PC-9 (cell line): ENCODE results near the gene WRAP73. TPM values are rescaled to one million over a fixed set of nuclear protein-coding genes. Genes with fewer than 3 reads are reported as not detected.

Experiments used
- BruUV-seq: library from RNA; stranded (reverse); fragments of 400-500 nt; replicated peaks from 2 replicates; lab custom pipeline; 2021; lab: Mats Ljungman, UMichigan
- CTCF ChIA-PET: fragments of 300-600 bp; sonication (Branson Sonifier 250); formaldehyde crosslinking; loops from one replicate; lab custom pipeline; 2022; ENCODE audit warnings: antibody characterized with exemption; lab: Charles Lee
- POLR2A ChIA-PET: fragments of 300-600 bp; sonication (Branson Sonifier 250); formaldehyde crosslinking; loops from one replicate; lab custom pipeline; 2022; ENCODE audit warnings: antibody characterized with exemption; ENCODE audit not compliant: unreplicated experiment; lab: Charles Lee
- DNase-seq, 2 experiments: peaks; one replicate each; pipeline versions ENCODE4 v3.0.0 to v3.0.0-alpha.2; 2015 to 2022; ENCODE audit warnings: mixed read lengths in 1 of 2
- H2AFZ ChIP-seq: fragments of 200-600 bp; sonication (generic); 2 replicates; pipeline ENCODE4 v1.8.1; 2017; ENCODE audit warnings: antibody characterized with exemption
- H3F3A ChIP-seq: fragments of 200-600 bp; sonication (generic); 2 replicates; pipeline ENCODE4 v1.8.1; 2017; ENCODE audit warnings: antibody characterized with exemption, mild to moderate bottlenecking, low read depth; ENCODE audit not compliant: insufficient read depth
- H3K27ac ChIP-seq: fragments of 200-600 bp; sonication (generic); 2 replicates; pipeline ENCODE4 v1.6.1; 2016; ENCODE audit warnings: mixed run types
- H3K27me3 ChIP-seq: fragments of 200-600 bp; sonication (generic); 2 replicates; pipeline ENCODE4 v1.6.1; 2016; ENCODE audit warnings: low read depth, mixed run types; ENCODE audit not compliant: insufficient read depth
- H3K36me3 ChIP-seq: fragments of 200-600 bp; sonication (generic); 2 replicates; pipeline ENCODE4 v1.6.1; 2016; ENCODE audit warnings: low read depth, mixed run types
- H3K4me1 ChIP-seq: fragments of 200-600 bp; sonication (generic); replicated peaks from 2 replicates; pipeline ENCODE4 v1.6.1; 2016; ENCODE audit warnings: mixed run types; ENCODE audit not compliant: insufficient read depth
- H3K4me2 ChIP-seq: fragments of 200-600 bp; sonication (generic); 2 replicates; pipeline ENCODE4 v1.6.1; 2017; ENCODE audit warnings: mixed run types
- H3K4me3 ChIP-seq: fragments of 200-600 bp; sonication (generic); 2 replicates; pipeline ENCODE4 v1.6.1; 2016; ENCODE audit warnings: mixed run types
- H3K79me2 ChIP-seq: fragments of 200-600 bp; sonication (generic); 2 replicates; pipeline ENCODE4 v1.6.1; 2017; ENCODE audit warnings: low read depth, mixed run types
- H3K9me2 ChIP-seq: fragments of 200-600 bp; sonication (generic); 2 replicates; pipeline ENCODE4 v1.8.1; 2017; ENCODE audit warnings: mild to moderate bottlenecking; ENCODE audit not compliant: insufficient read depth
- H3K9me3 ChIP-seq: fragments of 200-600 bp; sonication (generic); 2 replicates; pipeline ENCODE4 v1.8.1; 2016; ENCODE audit warnings: low read depth; ENCODE audit not compliant: insufficient read depth
- H4K20me1 ChIP-seq: fragments of 200-600 bp; sonication (generic); 2 replicates; pipeline ENCODE4 v1.8.1; 2017; ENCODE audit not compliant: insufficient read depth
- CTCF ChIP-seq: fragments of 200-600 bp; sonication (generic); conservative IDR thresholded peaks from 2 replicates; pipeline ENCODE4 v1.6.1; 2017; ENCODE audit warnings: mixed run types, antibody characterized with exemption, mild to moderate bottlenecking, moderate library complexity
- EZH2 ChIP-seq: fragments of 200-600 bp; sonication (generic); IDR thresholded peaks from 2 replicates; pipeline ENCODE4 v1.8.0; 2017; ENCODE audit warnings: antibody characterized with exemption, low read depth
- intact Hi-C: fragments of 100-400 bp; cut with micrococcal nuclease; formaldehyde crosslinking; loops from one replicate; pipeline ENCODE4 v1.10.0; 2022; ENCODE audit not compliant: unreplicated experiment
- total RNA-seq: library from RNA; stranded (reverse); gene quantifications from 2 replicates; pipeline ENCODE4 v1.2.3, GENCODE V29; 2021

The WRAP73 gene
- total RNA-seq, 1 experiment from 2014 or later = 25.5 TPM

DNA sequence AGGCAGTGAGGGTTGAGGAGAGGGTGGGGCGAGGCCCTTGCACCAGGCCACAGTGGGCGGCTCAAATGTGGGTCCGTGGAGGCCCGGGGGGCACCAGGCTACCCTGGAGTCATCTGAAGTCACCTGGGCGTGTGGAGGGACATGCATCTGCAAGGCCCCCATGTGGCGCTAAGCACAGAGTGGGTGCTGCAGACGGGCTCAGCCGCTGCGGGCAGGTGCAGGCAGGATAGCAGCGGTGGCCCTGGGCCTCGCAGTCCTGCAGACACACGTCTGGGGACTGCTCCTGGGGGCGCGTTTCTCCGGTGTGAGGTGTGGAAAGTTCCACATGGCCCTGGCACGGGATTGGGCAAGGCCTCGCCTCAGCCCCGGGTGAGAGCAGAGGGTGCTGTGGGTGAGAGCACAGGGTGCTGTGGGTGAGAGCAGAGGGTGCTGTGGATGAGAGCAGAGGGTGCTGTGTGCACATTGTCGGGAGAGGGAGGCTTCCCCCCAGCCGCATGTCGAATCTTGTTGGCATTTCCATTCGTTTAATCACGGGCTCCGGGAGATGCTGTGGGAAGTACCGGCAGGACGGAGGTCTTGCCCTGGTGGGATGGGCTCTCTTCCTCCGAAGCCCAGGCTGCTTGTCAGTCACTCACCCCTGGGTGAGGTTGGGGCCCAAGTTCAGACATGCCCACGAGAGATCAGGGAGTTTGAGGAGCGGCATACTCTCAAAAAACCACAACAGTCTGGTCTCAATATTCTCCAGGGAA is 48.9 kb upstream of the WRAP73 start:
- BruUV-seq = no TSS peak
- Histone ChIP-seq H3K4me2 (no peak overlapping the region), H3K9me2 (no peaks in the 10 kb centered on the region), H2AFZ (no peak overlapping the region), H3K9me3 (no peaks in the 10 kb centered on the region), H4K20me1 (no peaks in the 10 kb centered on the region), H3F3A (peaks cover 4% of the 10 kb centered on the region; the same call in 1 of the 2 replicates), H3K4me1 (peaks cover 12% of the 10 kb centered on the region), H3K27me3 (peaks cover 49% of the 10 kb centered on the region), H3K36me3 (no peaks in the 10 kb centered on the region), H3K79me2 (no peaks in the 10 kb centered on the region), H3K27ac (no peak overlapping the region), H3K4me3 (no peak overlapping the region)
- no peak for DNase-seq
- intact Hi-C loops = no loop called here
- ChIA-PET POLR2A (no interaction called here), CTCF (no interaction called here)
- TF ChIP-seq EZH2 = no peak
- TF ChIP-seq CTCF = no peak

- Histone ChIP-seq H2AFZ (no peak overlapping the region), H3F3A (no peaks in the 10 kb centered on the region), H4K20me1 (no peaks in the 10 kb centered on the region), H3K36me3 (no peaks in the 10 kb centered on the region), H3K9me2 (no peaks in the 10 kb centered on the region), H3K4me2 (no peak overlapping the region), H3K9me3 (no peaks in the 10 kb centered on the region), H3K4me3 (no peak overlapping the region), H3K27ac (no peak overlapping the region), H3K79me2 (no peaks in the 10 kb centered on the region), H3K27me3 (peaks cover 54% of the 10 kb centered on the region), H3K4me1 (peaks cover 2% of the 10 kb centered on the region)
- ChIA-PET POLR2A (no interaction called here), CTCF (no interaction called here)
- no peak for TF ChIP-seq EZH2
- no peak for TF ChIP-seq CTCF
- peak in 1 of 2 experiments; percentile 36 for DNase-seq
- intact Hi-C loops = no loop called here
- BruUV-seq = no TSS peak
Measured at GRCh38 chr1:3697810-3698209, 47.9 kb upstream of the WRAP73 start.

GRCh38 chr1:3697104-3697503 is 47.2 kb upstream of the WRAP73 start:
- Histone ChIP-seq H3K27me3 (peaks cover 60% of the 10 kb centered on the region), H3F3A (no peaks in the 10 kb centered on the region), H3K79me2 (no peaks in the 10 kb centered on the region), H3K4me1 (no peaks in the 10 kb centered on the region), H3K4me3 (no peak overlapping the region), H4K20me1 (no peaks in the 10 kb centered on the region), H3K36me3 (no peaks in the 10 kb centered on the region), H3K9me3 (no peaks in the 10 kb centered on the region), H3K4me2 (no peak overlapping the region), H2AFZ (no peak overlapping the region), H3K9me2 (no peaks in the 10 kb centered on the region), H3K27ac (no peak overlapping the region)
- TF ChIP-seq EZH2 = no peak
- no peak for TF ChIP-seq CTCF
- DNase-seq = no peak
- intact Hi-C loops = no loop called here
- BruUV-seq = no TSS peak
- ChIA-PET POLR2A (no interaction called here), CTCF (no interaction called here)
